T follicular helper cell (primary cell): ENCODE results near the gene CD1C.
"Not testable (repeated sequence)": the region's sequence is repeated elsewhere in the genome, so short reads cannot be mapped to it uniquely, and the experiment has no call there.

Experiments used
- DNase-seq: peaks from one replicate; pipeline ENCODE4 v3.0.0-alpha.2; 2020; ENCODE audit warnings: low read depth
- total RNA-seq, 2 experiments: gene quantifications; one replicate each; lab custom pipeline; 2026; lab: John Stamatoyannopoulos, UW

The CD1C gene
- 0 reads per million in 2 experiments for total RNA-seq

DNA sequence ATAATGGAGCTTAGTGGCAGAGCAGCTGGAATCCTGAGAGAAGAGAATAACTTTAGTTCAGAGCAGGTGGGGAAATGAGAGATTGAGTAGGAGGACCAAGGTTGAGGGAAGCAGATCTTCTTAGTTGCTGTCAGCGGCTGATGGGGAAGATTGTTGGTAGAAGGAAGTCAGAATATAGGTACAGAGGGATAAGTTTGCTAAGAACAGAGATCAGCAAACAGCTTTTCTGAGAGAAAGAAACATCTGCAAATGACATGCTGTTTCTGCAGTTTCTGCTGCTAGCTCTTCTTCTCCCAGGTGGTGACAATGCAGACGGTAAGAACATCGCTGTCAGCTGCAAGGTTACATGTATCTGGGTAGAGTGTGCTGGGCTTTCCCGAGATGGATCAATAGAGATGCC lies at the start of gene CD1C:
Gene CD1C, plus strand, starts transcription at position 113 of the 400 bp plus-strand sequence. Its CDS starts 142 bp downstream, at position 255.
- no peak for DNase-seq

DNA sequence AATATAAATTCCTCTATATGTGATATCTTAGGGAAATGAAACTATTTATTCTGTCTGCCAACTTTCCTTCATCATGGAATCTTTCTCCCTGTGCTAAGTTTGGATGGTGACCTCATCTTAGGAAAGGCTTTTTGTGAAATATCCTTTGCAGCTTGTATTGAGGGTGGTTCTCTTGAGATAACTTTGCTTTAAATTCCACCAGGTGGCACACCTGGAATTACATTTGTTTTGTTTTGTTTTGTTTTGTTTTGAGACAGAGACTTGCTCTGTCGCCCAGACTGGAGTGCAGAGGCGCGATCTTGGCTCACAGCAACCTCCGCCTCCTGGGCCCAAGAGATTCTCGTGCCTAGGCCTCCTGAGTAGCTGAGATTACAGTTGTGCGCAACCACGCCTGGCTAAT lies 43.1 kb upstream of the CD1C start:
- no peak for DNase-seq

DNA sequence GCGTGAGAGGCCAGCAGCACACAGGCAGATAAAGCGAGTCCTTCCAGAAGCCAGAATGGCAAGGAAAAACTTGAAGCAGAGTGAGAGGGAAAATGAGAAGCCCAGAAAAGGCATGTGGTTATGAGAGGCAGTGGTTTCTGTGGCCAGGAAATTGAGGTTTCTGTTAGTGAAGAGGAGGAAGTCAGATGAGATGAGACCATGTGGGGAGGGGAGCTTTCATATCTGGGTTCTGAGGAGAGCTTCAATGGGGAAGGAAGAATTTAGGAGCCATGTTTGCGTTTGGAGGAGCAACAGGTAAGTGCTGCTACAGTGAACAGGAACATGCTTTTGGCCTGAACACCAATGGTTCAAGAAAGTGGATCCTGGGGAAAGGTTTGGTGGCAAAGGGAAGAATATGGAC lies 41.6 kb upstream of the CD1C start:
- no peak for DNase-seq

DNA sequence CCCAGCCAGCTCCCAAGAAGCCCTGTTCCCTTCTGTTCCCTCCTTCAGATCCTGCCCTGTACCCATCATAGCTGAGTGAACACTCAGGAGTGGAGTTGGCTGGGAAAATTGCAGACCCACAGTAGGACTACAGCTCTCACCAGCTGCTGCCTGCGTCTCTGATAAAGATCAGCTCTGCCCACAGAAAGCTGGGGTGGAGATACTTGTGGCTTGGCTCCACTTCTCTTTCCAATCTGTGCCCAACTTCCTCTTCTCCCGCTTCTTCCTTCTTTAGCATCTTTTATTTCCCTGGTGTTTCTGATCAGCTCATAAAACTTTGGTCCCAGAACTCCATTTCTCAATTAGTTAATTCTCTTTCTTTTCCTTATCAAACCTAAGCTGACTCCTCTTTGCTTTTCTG lies 41.0 kb upstream of the CD1C start:
- no peak for DNase-seq

DNA sequence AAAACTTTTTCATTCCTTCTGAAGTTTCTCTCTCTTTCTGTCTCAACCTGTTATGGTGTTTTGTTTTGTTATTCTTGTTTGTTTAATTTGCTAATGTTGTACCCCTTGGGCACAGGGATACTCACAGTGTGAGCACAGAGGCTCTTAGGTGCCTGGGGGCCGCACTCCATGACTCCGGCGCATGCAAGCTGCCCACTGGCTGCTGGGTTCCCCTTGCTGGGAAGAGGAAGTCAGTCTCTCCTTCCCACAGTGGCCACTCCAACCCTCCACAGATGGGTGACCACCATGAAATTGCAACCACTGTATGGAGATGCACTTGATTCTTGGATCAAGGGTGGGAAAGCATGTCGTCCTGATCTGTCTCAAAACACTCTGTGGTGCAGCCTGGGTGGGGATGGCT lies 40.1 kb upstream of the CD1C start:
- DNase-seq, result no peak

DNA sequence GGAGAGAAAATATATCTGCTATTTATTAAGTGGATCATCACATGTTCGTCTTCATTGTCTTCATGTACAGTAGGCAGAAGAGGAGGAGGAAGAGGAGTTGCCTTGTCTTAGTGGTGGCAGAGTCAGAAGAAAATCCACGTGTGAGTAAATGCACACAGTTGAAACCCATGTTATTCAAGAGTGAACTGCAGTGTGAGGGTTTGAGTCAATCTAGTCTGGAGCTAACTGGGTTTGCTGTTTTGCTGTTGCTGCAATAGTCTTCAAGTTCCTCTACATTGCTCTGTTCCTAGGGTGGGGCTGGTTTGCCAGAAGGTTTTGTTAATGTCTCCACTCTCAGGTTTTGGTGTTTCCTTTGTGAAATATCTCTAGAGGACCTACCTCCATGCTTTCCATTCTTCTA lies 38.6 kb upstream of the CD1C start:
- DNase-seq, result no peak

DNA sequence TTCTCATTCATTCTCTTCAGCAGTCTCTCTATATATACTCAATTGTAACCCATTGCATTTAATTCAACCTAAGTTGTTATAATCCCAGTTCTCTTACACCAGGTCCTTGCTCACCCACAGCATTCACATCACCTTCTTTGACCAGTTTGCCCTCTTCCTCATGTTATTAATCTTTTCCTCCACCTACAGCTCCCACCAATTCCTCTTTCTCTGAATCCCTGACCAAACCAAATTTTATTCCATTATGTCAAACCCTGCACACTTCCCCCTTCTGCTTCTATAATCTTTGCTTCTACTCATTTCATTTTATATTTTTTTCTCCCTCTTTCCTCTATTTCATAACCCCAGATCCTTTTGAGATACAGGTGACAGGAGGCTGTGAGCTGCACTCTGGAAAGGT lies 34.1 kb upstream of the CD1C start:
- DNase-seq, result no peak

DNA sequence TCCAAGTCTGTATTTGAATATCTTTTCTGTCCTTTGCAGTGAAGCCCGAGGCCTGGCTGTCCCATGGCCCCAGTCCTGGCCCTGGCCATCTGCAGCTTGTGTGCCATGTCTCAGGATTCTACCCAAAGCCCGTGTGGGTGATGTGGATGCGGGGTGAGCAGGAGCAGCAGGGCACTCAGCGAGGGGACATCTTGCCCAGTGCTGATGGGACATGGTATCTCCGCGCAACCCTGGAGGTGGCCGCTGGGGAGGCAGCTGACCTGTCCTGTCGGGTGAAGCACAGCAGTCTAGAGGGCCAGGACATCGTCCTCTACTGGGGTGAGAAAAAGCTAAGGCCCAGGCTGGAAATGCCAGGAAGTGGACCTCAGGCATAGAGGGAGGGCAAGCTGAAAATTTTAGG lies 33.0 kb upstream of the CD1C start:
- DNase-seq, result not testable (repeated sequence)

DNA sequence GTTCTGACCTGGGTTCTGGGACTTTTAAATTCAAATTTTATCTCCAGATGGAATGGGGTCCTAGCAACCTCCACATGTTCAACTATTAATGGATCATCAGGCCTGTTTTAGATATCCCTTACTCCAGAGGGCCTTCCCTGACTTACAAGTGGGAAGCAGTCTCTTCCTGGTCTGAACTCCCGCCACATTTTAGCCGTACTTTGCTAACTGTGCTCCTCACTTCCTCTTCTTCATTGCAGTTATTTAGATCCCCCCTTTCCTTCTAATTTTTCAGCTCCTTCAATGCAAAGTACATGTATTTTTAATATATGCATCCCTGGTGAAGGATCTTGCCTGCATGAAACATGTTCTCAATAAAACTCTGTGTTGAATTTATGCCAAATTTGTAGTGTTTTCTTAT lies 31.8 kb upstream of the CD1C start:
- no peak for DNase-seq

DNA sequence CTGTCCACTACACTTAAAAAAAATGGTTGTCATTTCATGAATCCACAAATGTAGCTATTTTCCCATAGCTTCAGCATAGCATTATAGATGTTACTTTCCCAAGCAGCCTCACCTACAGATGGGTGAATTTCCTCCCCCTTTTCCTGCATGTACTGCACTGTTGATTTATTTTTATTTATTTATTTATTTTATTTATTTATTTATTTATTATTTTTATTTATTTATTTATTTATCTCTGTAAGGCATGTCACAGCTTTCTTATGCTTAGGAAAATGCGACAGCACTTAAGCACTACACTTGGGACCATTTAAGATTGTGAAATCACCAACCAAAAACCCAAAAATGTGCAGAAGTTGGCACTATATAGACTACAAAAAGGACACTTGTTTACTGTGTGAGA lies 30.6 kb upstream of the CD1C start:
- DNase-seq, result no peak

DNA sequence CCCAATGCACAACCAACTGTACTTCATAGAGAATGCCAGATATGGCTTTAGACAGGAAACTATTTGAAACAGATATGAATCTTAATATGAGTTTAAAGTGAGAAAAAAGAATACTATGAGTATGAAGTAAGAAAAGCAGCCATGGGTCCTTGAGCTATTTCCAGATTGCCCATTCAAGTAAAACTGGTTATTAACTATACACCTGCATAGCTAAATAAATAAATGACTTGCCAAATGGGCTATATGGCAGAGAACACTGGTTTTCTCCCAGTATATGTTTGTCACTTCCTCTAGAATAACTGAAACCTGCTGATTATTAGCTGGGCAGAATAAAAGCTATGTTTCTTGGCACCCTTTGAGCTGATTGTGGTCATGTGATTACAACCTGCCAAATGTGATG lies 17.0 kb upstream of the CD1C start:
- no peak for DNase-seq

DNA sequence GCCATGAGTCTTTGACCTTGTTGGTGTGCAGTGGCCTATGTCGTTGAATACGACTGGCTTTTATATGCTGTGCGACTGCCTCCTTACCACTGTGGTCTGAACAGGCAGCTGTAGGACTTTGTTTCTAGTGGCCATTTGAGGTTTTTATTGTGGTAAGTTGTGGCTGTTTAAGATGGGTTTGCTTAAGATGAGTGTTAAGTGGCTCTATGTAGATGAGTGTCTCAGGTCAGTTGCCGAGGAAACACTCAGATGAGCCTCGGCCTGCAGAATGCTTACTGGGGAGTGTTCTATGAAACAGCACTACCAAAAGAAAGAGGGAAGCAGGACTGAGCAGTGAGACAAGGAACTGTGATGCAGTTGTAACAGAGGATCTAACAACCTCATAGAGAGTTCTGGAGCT lies 14.9 kb upstream of the CD1C start:
- no peak for DNase-seq

DNA sequence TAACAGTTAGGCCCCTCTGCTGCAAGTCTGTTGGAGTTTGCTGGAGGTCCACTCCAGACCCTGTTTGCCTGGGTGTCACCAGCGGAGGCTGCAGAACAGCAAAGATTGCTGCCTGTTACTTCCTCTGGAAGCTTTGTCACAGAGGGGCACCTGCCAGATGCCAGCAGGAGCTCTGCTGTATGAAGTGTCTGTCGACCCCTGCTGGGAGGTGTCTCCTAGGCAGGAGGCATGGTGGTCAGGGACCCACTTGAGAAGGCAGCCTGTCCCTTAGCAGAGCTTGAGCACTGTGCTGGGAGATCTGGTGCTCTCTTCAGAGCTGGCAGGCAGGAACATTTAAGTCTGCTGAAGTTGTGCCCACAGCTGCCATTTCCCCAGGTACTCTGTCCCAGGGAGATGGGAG lies 7.3 kb upstream of the CD1C start:
- DNase-seq, result not testable (repeated sequence)

DNA sequence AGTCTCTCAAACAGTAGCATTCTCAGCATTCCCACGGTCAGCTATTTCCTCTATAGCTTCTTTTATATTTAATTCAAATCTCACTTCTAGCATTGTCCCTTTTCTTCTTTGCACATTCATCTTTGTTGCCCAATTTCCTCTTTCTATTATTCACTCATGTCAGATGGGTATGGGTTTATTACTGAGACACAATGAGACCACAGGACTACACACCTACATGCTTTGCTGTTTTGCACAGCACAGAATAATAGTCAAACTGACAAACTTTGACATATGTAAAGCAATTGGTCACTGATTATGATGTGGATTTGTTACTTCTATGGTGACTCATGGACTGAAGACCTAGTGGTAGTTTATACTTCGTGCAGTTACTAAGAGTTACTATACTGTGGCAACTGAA lies 5.8 kb upstream of the CD1C start:
- DNase-seq, result no peak

DNA sequence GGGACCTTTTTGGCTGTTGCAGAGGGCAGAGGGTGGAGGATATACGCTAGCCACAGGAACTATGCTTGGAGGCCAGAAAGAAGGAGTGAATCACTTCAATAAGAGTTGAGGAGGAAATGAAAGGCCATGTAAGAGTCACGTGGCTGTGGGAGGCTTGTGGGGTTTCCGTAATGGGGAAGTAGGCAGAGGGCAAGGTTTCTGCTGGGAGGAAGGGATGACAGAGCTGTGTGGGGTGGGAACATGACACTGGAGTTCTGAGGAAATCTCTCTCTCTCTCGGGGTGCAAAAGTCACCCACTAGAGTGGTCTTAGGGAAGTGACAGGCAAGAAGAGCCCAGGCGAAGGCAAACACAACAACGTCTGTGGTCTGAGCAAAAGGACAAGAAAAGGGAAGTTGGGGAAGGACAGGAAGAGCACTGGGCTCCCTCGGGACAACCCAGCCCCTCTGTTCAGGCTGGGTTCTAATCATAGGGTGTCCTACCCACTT lies 3.9 kb upstream of the CD1C start:
- DNase-seq, result no peak

DNA sequence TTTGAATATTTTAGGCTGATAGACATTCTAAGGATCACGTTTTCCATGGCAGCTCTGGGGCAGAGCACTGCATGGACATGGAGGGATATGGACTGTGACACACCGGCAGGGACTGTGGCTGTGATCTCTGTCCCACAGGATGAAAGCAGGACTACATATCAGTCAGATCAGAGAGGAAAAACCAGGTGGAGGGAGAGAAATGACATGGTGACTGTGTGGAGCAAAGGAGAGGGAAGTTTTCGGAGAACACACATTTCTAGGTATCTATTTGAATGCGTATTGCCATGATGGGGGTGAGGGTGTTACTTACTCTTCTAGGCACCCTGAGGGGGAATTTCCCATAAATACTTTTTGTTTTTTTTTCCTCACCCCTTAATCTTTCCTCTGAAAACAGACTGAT lies 3.2 kb upstream of the CD1C start:
- no peak for DNase-seq

DNA sequence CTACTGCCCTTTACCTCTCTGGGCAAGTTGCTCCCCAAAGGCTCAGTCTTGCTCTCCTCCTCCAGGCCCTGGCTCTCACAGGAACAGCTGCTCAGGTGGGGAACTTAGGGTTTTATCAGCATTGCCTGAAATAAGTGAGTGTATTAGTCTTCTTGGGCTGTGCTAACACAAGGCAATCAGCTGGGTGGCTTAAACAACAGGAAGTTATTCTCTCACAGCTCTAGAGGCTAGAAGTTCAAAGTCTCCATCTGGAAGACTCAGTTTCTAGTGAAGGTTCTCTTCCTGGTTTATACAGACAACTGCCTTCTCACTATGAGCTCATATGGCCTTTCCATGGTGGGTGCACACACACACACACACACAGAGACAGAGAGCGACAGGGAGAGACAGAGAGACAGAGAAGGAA lies 2.8 kb upstream of the CD1C start:
- DNase-seq, result no peak

DNA sequence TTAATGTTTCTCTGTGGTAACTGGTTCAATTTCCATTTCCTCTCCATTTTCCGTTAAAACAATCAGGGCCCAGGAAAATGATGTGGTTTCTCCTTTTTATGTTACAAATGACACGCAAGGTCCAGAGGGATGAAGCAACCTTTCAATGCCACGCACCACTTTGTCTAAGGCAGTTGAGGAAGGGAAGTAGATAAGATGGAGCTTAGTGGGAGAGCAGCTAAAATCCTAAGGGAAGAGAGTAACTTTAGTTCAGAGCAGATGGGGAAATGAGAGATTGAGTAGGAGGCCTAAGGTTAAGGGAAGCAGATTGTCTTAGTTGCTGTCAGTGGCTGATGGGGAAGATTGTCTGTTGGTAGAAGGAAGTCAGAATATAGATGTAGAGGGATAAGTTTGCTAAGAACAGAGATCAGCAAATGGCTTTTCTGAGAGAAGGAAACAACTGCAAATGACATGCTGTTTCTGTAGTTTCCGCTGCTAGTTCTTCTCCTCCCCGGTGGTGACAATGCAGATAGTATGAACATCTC lies 660 bp downstream of the CD1C start:
- DNase-seq, result no peak

DNA sequence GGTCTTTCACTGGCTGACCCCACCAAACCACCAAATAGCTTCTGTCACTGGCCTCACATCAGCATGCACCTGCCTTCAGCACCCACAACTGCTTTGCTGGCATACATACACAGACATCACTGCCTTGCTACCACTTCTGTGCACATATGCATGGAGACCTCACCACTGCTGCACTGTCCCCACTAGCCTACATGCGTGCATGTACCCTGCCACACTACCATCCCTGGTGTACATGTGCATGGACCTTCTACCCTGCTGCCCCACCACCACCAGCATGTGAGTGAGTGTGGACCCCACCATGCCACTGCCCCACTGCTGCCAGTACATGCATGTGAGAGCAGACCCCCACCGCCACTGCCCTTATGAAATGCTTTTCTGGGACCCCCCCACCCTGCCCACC lies 6.1 kb downstream of the CD1C start:
- DNase-seq, result no peak

DNA sequence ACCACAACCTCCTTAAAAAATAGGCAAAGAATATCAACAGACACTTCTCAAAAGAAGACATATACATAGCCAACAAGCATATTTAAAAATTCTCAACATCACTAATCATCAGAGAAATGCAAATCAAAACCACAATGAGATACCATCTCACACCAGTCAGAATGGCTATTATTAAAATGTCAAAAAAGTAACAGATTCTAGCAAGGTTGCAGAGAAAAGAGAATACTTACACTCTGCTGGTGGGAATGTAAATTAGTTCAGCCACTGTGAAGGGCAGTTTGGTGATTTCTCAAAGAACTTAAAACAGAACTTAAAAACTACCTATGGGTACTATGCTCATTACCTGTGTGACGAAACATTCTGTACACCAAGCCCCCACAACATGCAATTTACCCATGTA lies 20.9 kb downstream of the CD1C start:
- no peak for DNase-seq

DNA sequence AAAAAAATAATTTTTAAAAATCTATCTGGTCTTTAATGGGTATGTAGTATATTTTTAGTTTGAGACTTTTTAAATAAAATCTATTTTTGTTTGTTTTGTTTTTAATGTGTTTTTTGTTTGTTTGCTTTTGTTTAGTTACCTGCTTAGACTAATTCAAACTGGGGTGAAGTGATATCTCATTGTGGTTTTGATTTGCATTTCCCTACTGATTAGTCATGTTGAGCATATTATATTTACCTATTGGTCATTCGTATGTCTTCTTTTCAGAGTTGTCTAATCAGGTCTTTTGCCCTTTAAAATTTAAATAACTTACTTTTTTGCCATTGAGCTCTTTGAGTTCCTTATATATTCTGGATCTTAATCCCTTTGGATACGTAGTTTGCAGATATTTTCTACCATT lies 21.3 kb downstream of the CD1C start:
- DNase-seq, result no peak

DNA sequence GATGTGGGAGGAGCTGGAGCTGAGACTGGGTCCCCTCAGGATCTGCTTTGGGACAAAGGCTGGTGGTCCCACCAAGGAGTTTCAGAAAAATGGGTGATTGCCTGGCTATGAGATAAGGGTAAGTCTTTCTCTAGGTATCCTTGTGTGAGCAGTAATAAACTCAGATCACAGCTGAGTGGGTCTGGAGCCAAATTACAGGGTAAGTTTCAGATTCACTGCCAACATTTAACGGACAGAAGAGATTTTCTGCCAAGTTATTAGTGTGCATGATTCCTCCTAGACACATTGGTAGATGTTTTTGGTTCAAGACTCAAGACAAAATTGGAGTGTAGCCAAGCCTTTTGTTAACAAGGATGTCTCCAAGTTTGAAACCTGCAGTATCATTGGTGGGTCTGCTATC lies 34.1 kb downstream of the CD1C start:
- no peak for DNase-seq

DNA sequence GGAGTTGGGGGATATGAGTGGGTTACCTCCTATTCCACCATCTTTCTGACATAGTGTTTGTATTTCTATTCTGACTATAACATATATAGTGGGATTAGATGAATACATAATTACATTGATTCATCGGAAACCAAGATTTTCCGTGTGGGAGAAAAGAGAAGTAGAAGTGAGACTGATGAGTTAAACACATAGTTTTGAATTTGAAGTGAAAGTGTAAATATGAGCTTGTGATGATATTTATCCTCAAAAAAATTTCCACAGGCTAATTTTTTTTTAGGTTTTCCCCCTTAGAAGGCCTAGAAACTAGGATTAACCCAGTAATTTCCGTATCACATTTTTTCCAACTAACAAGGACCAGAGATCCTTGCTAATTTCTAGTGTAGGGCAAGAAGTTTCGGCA lies 34.7 kb downstream of the CD1C start:
- DNase-seq, result no peak

DNA sequence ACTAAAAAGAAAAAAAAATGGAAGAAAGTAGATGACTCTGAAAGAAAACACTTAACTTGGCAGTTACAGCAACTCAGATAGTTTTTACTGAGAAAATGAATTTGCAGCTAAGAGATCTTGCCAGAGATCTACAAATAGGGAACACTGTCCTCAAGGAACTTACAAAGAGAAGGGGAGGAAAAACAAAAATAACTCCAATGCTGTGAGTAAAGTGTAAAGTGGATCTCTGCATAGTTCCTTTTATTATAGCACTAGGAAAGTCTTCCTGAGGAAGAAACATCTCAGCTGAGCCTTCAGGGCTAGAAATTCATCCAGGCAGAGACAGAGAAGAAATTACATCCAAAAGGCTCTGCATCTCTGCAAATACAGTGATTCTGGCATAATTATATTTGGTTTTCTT lies 37.8 kb downstream of the CD1C start:
- DNase-seq, result no peak

DNA sequence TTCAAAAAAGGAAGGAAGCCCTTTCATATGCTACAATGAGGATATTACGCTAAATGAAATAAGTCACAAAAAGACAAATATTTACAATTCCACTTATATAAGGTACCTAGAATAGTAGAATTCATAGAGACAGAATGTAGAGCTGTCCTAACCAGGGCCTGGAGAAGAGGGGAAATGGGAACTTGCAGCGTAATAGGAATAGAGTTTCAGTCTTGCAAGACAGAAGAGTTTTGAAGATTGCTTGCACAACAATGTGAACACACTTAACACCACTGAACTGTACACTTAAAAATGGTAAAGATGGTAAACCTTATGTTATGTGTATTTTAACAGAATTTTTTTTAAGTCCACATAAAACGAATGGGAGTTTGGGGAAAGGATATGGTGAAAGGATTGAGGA lies 38.7 kb downstream of the CD1C start:
- no peak for DNase-seq
